ENCODE results near the gene INPP4A. TPM values are rescaled to one million over a fixed set of nuclear protein-coding genes. Genes with fewer than 3 reads are reported as not detected.
A peak's percentile ranks its signal among the peaks of the same experiment; 100 is the strongest.

Gene INPP4A
- polyA plus RNA-seq, 2 of the 4 experiments (the other 2 are of a cell fraction): 9.4 to 16.0 TPM

GRCh38 chr2:98515250-98515991 lies 70.8 kb downstream of the INPP4A start:
- FAIRE-seq (no peak), ATAC-seq (peak; percentile 53 to 61; a peak in 3 of 6 replicates), DNase-seq (ENCODE audit: low read depth in 1 of 2, low spot score in 1 of 2) (peak in 1 of 2 experiments; percentile 17)
- TF ChIP-seq PHF8 (IDR thresholded peaks at IDR 0.05; ENCODE audit: borderline replicate concordance, low read depth) (no peak), NFE2L2 (conservative IDR thresholded peaks at IDR 0.05; ENCODE audit: low read length) (no peak), NPAS2 (CRISPR knock-in tag; IDR thresholded peaks at IDR 0.05; ENCODE audit: borderline replicate concordance) (no peak), RARB (CRISPR knock-in tag; IDR thresholded peaks at IDR 0.05) (no peak), POLR2AphosphoS2 (conservative IDR thresholded peaks at IDR 0.05; ENCODE audit: low read length) (no peak), FOSB (CRISPR knock-in tag; IDR thresholded peaks at IDR 0.05) (no peak), ATOH8 (CRISPR knock-in tag; IDR thresholded peaks at IDR 0.05; ENCODE audit: low read depth) (no peak), HMGXB4 (CRISPR knock-in tag; IDR thresholded peaks at IDR 0.05; ENCODE audit: borderline replicate concordance) (no peak), HES2 (IDR thresholded peaks at IDR 0.05) (no peak), TP53 (CRISPR knock-in tag; IDR thresholded peaks at IDR 0.05) (no peak), JUNB (IDR thresholded peaks at IDR 0.05) (no peak), HOXB5 (CRISPR knock-in tag; IDR thresholded peaks at IDR 0.05) (no peak), TFCP2L1 (CRISPR knock-in tag; IDR thresholded peaks at IDR 0.05) (no peak), EHF (CRISPR knock-in tag; IDR thresholded peaks at IDR 0.05) (no peak), JUN (IDR thresholded peaks at IDR 0.05) (no peak), KDM5A (IDR thresholded peaks at IDR 0.05) (no peak), FOSL2 (IDR thresholded peaks at IDR 0.05) (no peak), FOSL2 (CRISPR knock-in tag; IDR thresholded peaks at IDR 0.05) (no peak)
- WGBS (ENCODE audit: missing lambda C conversion rate): 74% methylated on average over 11 of the region's 13 CpGs
- POLR2A ChIA-PET: no interaction called here
- CTCF ChIA-PET: interaction anchor here (1.1 to 1.3 kb wide), 3 partner anchors 11 to 12 kb away, joined by 3 to 4 read pairs (median 3); no protein-coding TSS in a partner anchor
- Histone ChIP-seq H3K4me1 (peaks cover 18% of the 10 kb centered on the region), H3K27ac (peak overlapping the region; percentile 37 to 82; a peak in 5 of 6 replicates), H3K4me2 (peak overlapping the region; percentile 54), H3K9me3 (no peaks in the 10 kb centered on the region), H3K4me3 (no peak overlapping the region)

- H3K4me1 ChIP-seq: peaks cover 18% of the 10 kb centered on the region
- H3K9me3 ChIP-seq: no peaks in the 10 kb centered on the region
- H3K4me3 ChIP-seq: no peak overlapping the region
- FAIRE-seq: no peak
- WGBS (ENCODE audit: missing lambda C conversion rate): 90% methylated on average over 3 of the region's 3 CpGs
- ChIA-PET POLR2A (no interaction called here), CTCF (interaction anchor here (0.9 to 1.3 kb wide), 3 partner anchors 10 to 52 kb away, joined by 3 to 4 read pairs (median 3); no protein-coding TSS in a partner anchor)
- TF ChIP-seq PHF8 (IDR thresholded peaks at IDR 0.05; ENCODE audit: borderline replicate concordance, low read depth) (no peak), HES2 (IDR thresholded peaks at IDR 0.05) (no peak), CHD2 (IDR thresholded peaks at IDR 0.05; ENCODE audit: low read length, partially characterized antibody) (no peak), EP300 (IDR thresholded peaks at IDR 0.05) (no peak), FOXS1 (CRISPR knock-in tag; IDR thresholded peaks at IDR 0.05) (no peak), ELK1 (IDR thresholded peaks at IDR 0.05; ENCODE audit: low read depth, low read length) (no peak), POLR2A (IDR thresholded peaks at IDR 0.05; ENCODE audit: low read length) (no peak), TP53 (CRISPR knock-in tag; IDR thresholded peaks at IDR 0.05) (no peak), NR3C1 (IDR thresholded peaks at IDR 0.05) (no peak)
- no peak overlapping the region for H3K4me2 ChIP-seq
- no peak for ATAC-seq
- H3K27ac ChIP-seq: no peak overlapping the region
- no peak for DNase-seq (ENCODE audit: low read depth in 1 of 2, low spot score in 1 of 2)
Measured at GRCh38 chr2:98516571-98516970, 71.9 kb downstream of the INPP4A start.
